KMS-11 (cell line): ENCODE results near the gene TK2.

Experiments
- H2AFZ ChIP-seq: fragments of 200-600 bp; sonication (generic); 2 replicates; pipeline ENCODE4 v1.6.1; 2016; ENCODE audit warnings: antibody characterized with exemption, mixed run types, low read depth
- H3K27ac ChIP-seq: fragments of 200-600 bp; sonication (generic); 2 replicates; pipeline ENCODE4 v1.6.1; 2016; ENCODE audit warnings: mild to moderate bottlenecking, mixed run types
- H3K27me3 ChIP-seq: fragments of 200-600 bp; sonication (generic); 2 replicates; pipeline ENCODE4 v1.6.1; 2017; ENCODE audit warnings: mild to moderate bottlenecking, low read depth, mixed run types, moderate library complexity; ENCODE audit not compliant: insufficient read depth
- H3K36me3 ChIP-seq: fragments of 200-600 bp; sonication (generic); 2 replicates; pipeline ENCODE4 v1.6.1; 2017; ENCODE audit warnings: mild to moderate bottlenecking, mixed run types; ENCODE audit not compliant: insufficient read depth
- H3K4me1 ChIP-seq: fragments of 200-600 bp; sonication (generic); 2 replicates; pipeline ENCODE4 v1.6.1; 2016; ENCODE audit warnings: mild to moderate bottlenecking, low read depth, mixed run types; ENCODE audit not compliant: poor library complexity, severe bottlenecking
- H3K4me2 ChIP-seq: fragments of 200-600 bp; sonication (generic); 2 replicates; pipeline ENCODE4 v1.7.0; 2016; ENCODE audit warnings: mild to moderate bottlenecking, mixed run types
- H3K4me3 ChIP-seq: fragments of 200-600 bp; sonication (generic); IDR thresholded peaks from 2 replicates; pipeline ENCODE4 v1.6.1; 2017; ENCODE audit warnings: low read depth, low read length, mixed read lengths; ENCODE audit not compliant: insufficient read depth
- H3K79me2 ChIP-seq: fragments of 200-600 bp; sonication (generic); 2 replicates; pipeline ENCODE4 v1.6.1; 2016; ENCODE audit warnings: low read depth, mixed run types; ENCODE audit not compliant: insufficient read depth
- H3K9ac ChIP-seq: fragments of 200-600 bp; sonication (generic); 2 replicates; pipeline ENCODE4 v1.6.1; 2016; ENCODE audit warnings: mild to moderate bottlenecking, mixed run types
- H4K20me1 ChIP-seq: fragments of 200-600 bp; sonication (generic); 2 replicates; pipeline ENCODE4 v1.6.1; 2016; ENCODE audit warnings: mild to moderate bottlenecking, mixed run types; ENCODE audit not compliant: insufficient read depth
- CTCF ChIP-seq: fragments of 200-600 bp; sonication (generic); conservative IDR thresholded peaks from 2 replicates; pipeline ENCODE4 v1.6.1; 2017; ENCODE audit warnings: low read depth, mild to moderate bottlenecking, antibody characterized with exemption, low read length, moderate library complexity, mixed read lengths

Gene TK2

DNA sequence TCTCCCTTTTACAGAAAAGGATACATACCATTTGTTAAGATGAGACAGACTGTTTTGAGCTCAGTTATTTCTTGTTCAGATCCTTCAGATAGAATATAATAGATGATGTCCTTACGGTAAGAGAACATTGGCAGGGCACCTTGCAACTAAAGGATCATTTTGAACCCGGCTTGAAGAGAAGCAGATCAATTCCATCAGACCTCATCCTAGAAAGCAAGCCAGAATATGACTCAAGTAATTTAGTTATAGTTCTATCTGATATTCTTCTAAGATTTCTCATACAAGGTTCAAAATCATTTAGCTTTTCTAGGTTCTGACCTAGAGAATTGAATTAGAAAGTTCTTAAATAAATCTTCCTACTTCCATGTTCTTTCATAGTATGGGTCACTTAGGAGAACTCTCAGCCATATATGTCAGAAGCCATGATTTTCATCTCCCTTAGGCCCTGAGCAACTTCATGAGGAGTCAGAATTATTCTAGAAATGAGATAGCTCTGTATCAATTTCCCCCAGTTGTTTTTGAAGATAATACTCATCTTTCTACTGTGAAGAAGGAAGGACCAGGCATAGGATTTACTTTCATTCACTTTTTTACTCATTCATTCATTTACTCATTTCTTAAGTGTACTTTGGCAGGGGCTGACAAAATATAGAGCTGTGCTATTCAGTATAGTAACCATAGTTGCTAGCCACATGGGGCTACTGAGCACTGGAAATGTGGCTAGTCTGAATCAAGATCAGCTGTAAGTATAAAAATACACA lies 13.8 kb upstream of the TK2 start:
- Histone ChIP-seq H3K4me1 (peaks cover 5% of the 10 kb centered on the region), H3K36me3 (no peaks in the 10 kb centered on the region), H3K79me2 (peaks cover 10% of the 10 kb centered on the region; the same call in 1 of the 2 replicates), H3K27me3 (no peaks in the 10 kb centered on the region), H2AFZ (no peak overlapping the region), H3K27ac (no peak overlapping the region), H4K20me1 (no peaks in the 10 kb centered on the region), H3K4me2 (no peak overlapping the region), H3K4me3 (no peak overlapping the region), H3K9ac (no peak overlapping the region)
- no peak for TF ChIP-seq CTCF

DNA sequence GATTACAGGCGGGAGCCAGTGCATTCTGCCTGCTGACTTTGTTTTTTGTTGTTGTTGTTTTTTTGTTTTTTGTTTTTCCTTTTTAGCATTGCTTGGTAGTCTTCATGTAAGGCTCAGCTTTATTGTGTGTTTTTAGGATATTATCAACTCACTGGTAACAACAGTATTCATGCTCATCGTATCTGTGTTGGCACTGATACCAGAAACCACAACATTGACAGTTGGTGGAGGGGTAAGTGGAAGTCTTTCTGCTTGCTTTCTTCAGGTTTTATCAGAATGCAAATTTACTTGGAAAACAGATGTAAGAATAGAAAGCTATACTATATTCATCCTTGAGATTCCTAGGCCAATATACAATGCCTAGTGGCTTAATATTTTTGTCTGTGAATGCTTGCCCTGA lies 13.1 kb upstream of the TK2 start:
- Histone ChIP-seq H3K27me3 (no peaks in the 10 kb centered on the region), H3K4me2 (no peak overlapping the region), H2AFZ (no peak overlapping the region), H3K27ac (no peak overlapping the region), H4K20me1 (no peaks in the 10 kb centered on the region), H3K4me1 (peaks cover 6% of the 10 kb centered on the region), H3K4me3 (no peak overlapping the region), H3K9ac (no peak overlapping the region), H3K79me2 (peaks cover 18% of the 10 kb centered on the region; the same call in 1 of the 2 replicates), H3K36me3 (no peaks in the 10 kb centered on the region)
- no peak for TF ChIP-seq CTCF

- no peaks in the 10 kb centered on the region for H3K27me3 ChIP-seq
- TF ChIP-seq CTCF = no peak
- H3K27ac ChIP-seq = no peak overlapping the region
- no peak overlapping the region for H3K9ac ChIP-seq
- H2AFZ ChIP-seq = no peak overlapping the region
- peaks cover 24% of the 10 kb centered on the region for H3K79me2 ChIP-seq
- no peak overlapping the region for H3K4me3 ChIP-seq
- H3K4me1 ChIP-seq = peaks cover 6% of the 10 kb centered on the region
- H4K20me1 ChIP-seq = no peaks in the 10 kb centered on the region
- H3K4me2 ChIP-seq = no peak overlapping the region
- no peaks in the 10 kb centered on the region for H3K36me3 ChIP-seq
Observed at GRCh38 chr16:66562409-66562808, 12.5 kb upstream of the TK2 start.

DNA sequence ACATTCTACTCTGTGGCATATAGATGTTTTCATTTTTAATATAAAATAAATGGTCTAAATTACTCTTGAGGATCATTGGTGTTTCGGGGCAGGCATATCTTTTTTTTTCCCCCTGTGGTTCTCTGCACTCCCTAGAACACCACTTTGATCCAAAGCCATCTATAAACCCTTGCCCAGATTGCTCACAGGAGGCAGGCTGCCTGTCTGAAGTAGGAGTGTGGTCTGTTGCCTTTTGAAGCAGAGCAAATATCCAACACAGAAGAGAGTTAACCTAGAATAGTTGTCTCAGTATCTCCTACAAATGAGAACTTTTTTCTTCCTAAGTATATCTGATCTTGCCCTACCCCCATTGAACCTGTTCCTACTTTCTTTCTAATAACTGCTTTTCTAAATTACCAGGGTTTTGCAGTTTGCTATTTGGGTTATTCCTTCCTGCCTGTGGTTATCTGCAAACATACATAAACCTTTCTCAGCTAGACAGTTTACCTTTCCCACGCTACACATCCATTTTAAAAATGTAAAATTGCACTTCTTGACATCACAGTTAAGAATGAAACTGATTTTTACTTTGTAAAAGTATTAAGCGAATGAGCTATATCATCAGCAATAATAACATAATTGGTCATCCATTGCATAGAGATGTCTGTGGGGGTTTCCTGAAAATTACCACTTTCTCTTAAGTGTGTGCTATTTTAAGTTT lies 11.6 kb upstream of the TK2 start:
- Histone ChIP-seq H4K20me1 (no peaks in the 10 kb centered on the region), H2AFZ (no peak overlapping the region), H3K4me2 (no peak overlapping the region), H3K27ac (no peak overlapping the region), H3K4me1 (peaks cover 11% of the 10 kb centered on the region), H3K9ac (no peak overlapping the region), H3K4me3 (no peak overlapping the region), H3K36me3 (no peaks in the 10 kb centered on the region), H3K79me2 (peaks cover 31% of the 10 kb centered on the region), H3K27me3 (no peaks in the 10 kb centered on the region)
- no peak for TF ChIP-seq CTCF
